ENCODE results near the gene DCAF4. TPM values are rescaled to one million over a fixed set of nuclear protein-coding genes. Genes with fewer than 3 reads are reported as not detected.
"Not testable (repeated sequence)": the region's sequence is repeated elsewhere in the genome, so short reads cannot be mapped to it uniquely, and the experiment has no call there.

DCAF4 gene
- total RNA-seq, 1 donor: 21.0 TPM

DNA sequence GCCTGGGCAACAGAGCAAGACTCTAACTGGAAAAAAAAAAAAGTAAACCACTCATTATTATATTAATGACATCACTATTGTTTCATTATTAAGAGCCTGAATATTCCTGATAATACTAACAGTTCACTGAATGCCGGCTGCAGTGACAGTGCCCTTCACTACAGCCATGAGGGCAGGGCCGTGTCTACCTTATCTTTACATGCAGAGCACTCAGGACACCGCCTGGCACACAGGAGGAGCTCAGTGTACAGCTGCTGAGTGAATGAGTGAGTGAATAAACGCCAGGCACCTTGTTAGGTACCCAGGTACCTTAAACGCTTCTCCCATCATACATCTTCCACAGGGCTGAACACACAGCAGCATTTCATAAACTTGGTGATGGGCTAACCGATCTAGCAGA, 77.4 kb downstream of the DCAF4 start:
- no peak for DNase-seq (ENCODE audit: insufficient read length, low spot score, missing footprints)
- no peaks in the 10 kb centered on the region for H3K27me3 ChIP-seq (ENCODE audit: insufficient read depth, low read length)
- no peak overlapping the region for H3K4me2 ChIP-seq (ENCODE audit: insufficient read depth, low read length)
- no peak overlapping the region for H3K4me3 ChIP-seq (ENCODE audit: insufficient read depth, low read length)
- H3K9me3 ChIP-seq (ENCODE audit: low read depth, low read length): no peaks in the 10 kb centered on the region
- H3K4me1 ChIP-seq (ENCODE audit: insufficient read depth, low read length): peaks cover 7% of the 10 kb centered on the region
- TF ChIP-seq, protein P1, sequence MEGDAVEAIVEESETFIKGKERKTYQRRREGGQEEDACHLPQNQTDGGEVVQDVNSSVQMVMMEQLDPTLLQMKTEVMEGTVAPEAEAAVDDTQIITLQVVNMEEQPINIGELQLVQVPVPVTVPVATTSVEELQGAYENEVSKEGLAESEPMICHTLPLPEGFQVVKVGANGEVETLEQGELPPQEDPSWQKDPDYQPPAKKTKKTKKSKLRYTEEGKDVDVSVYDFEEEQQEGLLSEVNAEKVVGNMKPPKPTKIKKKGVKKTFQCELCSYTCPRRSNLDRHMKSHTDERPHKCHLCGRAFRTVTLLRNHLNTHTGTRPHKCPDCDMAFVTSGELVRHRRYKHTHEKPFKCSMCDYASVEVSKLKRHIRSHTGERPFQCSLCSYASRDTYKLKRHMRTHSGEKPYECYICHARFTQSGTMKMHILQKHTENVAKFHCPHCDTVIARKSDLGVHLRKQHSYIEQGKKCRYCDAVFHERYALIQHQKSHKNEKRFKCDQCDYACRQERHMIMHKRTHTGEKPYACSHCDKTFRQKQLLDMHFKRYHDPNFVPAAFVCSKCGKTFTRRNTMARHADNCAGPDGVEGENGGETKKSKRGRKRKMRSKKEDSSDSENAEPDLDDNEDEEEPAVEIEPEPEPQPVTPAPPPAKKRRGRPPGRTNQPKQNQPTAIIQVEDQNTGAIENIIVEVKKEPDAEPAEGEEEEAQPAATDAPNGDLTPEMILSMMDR (IDR thresholded peaks at IDR 0.05; ENCODE audit: extremely low read depth, low read depth, low read length): no peak
- H4K20me1 ChIP-seq (ENCODE audit: insufficient read depth, low read length): peaks cover 19% of the 10 kb centered on the region
- H3K27ac ChIP-seq (ENCODE audit: low read depth, low read length): no peak overlapping the region
- no peak overlapping the region for H2AFZ ChIP-seq (ENCODE audit: low read length)
- H3K79me2 ChIP-seq (ENCODE audit: insufficient read depth, low read length): peaks cover 76% of the 10 kb centered on the region
- peaks cover 4% of the 10 kb centered on the region for H3K36me3 ChIP-seq (ENCODE audit: insufficient read depth, low read length)

DNA sequence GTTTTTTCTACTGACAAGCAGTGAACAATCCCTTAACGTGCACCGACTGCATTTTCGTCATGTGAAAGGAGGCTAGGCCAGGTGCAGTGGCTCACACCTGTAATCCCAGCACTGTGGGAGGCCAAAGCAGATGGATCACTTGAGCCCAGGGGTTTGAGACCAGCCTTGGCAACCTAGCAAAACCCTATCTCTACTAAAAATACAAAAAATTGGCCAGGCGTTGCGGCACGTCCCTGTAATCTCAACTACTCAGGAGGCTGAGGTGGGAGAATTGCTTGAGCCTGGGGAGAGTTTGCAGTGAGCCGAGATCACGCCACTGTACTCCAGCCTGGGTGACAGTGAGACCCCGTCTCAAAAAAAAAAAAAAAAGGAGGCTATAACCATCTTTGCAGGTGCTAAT, 78.4 kb downstream of the DCAF4 start:
- not testable (repeated sequence) for H3K27ac ChIP-seq (ENCODE audit: low read depth, low read length); DNase-seq (ENCODE audit: insufficient read length, low spot score, missing footprints); H2AFZ ChIP-seq (ENCODE audit: low read length); H3K4me3 ChIP-seq (ENCODE audit: insufficient read depth, low read length); H3K27me3 ChIP-seq (ENCODE audit: insufficient read depth, low read length); H3K4me2 ChIP-seq (ENCODE audit: insufficient read depth, low read length); H3K9me3 ChIP-seq (ENCODE audit: low read depth, low read length)
- peaks cover 79% of the 10 kb centered on the region for H3K79me2 ChIP-seq (ENCODE audit: insufficient read depth, low read length)
- peaks cover 11% of the 10 kb centered on the region for H3K36me3 ChIP-seq (ENCODE audit: insufficient read depth, low read length)
- H4K20me1 ChIP-seq (ENCODE audit: insufficient read depth, low read length): peaks cover 24% of the 10 kb centered on the region
- peaks cover 12% of the 10 kb centered on the region for H3K4me1 ChIP-seq (ENCODE audit: insufficient read depth, low read length)

DNA sequence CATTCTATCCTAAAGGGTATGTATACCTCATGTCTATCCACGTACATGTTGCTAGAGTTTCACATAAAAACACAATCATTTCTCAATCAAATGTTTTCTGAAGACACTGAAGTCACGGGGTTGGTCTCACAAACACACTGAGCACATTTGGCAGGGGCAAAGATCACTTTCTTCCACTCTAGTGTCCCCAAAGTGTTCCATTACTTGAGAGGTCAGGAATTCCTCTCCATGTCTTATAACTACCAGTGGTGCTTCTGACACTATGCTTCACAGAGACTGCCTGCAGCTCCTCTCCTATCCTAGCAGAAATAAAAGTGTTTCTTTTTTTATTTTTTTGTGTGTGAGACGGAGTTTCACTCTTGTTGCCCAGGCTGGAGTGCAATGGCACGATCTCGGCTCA, 81.6 kb downstream of the DCAF4 start:
- Histone ChIP-seq H3K4me3 (ENCODE audit: insufficient read depth, low read length) (no peak overlapping the region), H3K36me3 (ENCODE audit: insufficient read depth, low read length) (peaks cover 7% of the 10 kb centered on the region), H4K20me1 (ENCODE audit: insufficient read depth, low read length) (peaks cover 16% of the 10 kb centered on the region), H2AFZ (ENCODE audit: low read length) (no peak overlapping the region), H3K9me3 (ENCODE audit: low read depth, low read length) (no peaks in the 10 kb centered on the region), H3K4me2 (ENCODE audit: insufficient read depth, low read length) (no peak overlapping the region), H3K27me3 (ENCODE audit: insufficient read depth, low read length) (no peaks in the 10 kb centered on the region), H3K27ac (ENCODE audit: low read depth, low read length) (no peak overlapping the region), H3K4me1 (ENCODE audit: insufficient read depth, low read length) (peaks cover 5% of the 10 kb centered on the region), H3K79me2 (ENCODE audit: insufficient read depth, low read length) (peaks cover 72% of the 10 kb centered on the region)
- TF ChIP-seq, protein P1 (IDR thresholded peaks at IDR 0.05; ENCODE audit: extremely low read depth, low read depth, low read length): no peak
- DNase-seq (ENCODE audit: insufficient read length, low spot score, missing footprints): no peak

DNA sequence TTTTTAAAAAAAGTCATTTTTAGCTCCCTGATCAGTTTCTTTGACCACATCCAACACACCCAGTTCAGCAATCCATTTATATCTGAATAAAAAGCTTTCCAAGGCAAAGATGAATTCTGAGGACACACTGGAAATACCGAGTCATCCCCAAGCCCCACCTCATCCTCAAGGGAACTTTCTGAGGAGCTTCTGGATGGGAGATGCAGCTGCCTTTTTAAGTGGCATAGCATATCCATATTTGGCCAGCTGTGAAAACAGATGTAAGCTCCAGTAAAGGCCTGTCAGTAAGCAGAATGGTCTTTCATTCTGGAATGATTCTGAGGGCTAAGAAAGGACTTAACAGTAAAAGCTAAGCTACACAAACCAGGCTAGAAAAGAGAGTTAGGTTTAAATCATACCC, 82.2 kb downstream of the DCAF4 start:
- Histone ChIP-seq H3K27ac (ENCODE audit: low read depth, low read length) (no peak overlapping the region), H3K4me3 (ENCODE audit: insufficient read depth, low read length) (no peak overlapping the region), H3K79me2 (ENCODE audit: insufficient read depth, low read length) (peaks cover 71% of the 10 kb centered on the region), H2AFZ (ENCODE audit: low read length) (no peak overlapping the region), H3K27me3 (ENCODE audit: insufficient read depth, low read length) (no peaks in the 10 kb centered on the region), H4K20me1 (ENCODE audit: insufficient read depth, low read length) (peaks cover 19% of the 10 kb centered on the region), H3K9me3 (ENCODE audit: low read depth, low read length) (no peaks in the 10 kb centered on the region), H3K4me1 (ENCODE audit: insufficient read depth, low read length) (peaks cover 5% of the 10 kb centered on the region), H3K4me2 (ENCODE audit: insufficient read depth, low read length) (no peak overlapping the region), H3K36me3 (ENCODE audit: insufficient read depth, low read length) (peaks cover 11% of the 10 kb centered on the region)
- TF ChIP-seq, protein P1 (IDR thresholded peaks at IDR 0.05; ENCODE audit: extremely low read depth, low read depth, low read length): no peak
- DNase-seq (ENCODE audit: insufficient read length, low spot score, missing footprints): no peak

Other genes with a start within 250 kb of the DCAF4 start
- gene DPF3, start 32.4 kb upstream of the DCAF4 start, total RNA-seq: 0.59 and 1.8 TPM in 2 replicates
- 30.8 and 38.0 TPM in 2 replicates for gene ZFYVE1, start 100.6 kb downstream of the DCAF4 start, total RNA-seq
- gene RBM25, start 132.1 kb downstream of the DCAF4 start, total RNA-seq: 32.9 and 33.6 TPM in 2 replicates
- 77.8 and 79.6 TPM in 2 replicates for gene PSEN1, start 210.0 kb downstream of the DCAF4 start, total RNA-seq

All from osteoblast (primary cell).